ENCODE measurements around the gene RBM39. TPM values are rescaled to one million over a fixed set of nuclear protein-coding genes. Genes with fewer than 3 reads are reported as not detected.
"Not testable (repeated sequence)": the region's sequence is repeated elsewhere in the genome, so short reads cannot be mapped to it uniquely, and the experiment has no call there.

Gene RBM39
- polyA plus RNA-seq, 1 donor, result 282 TPM

GRCh38 chr20:35750611-35751010, 8.6 kb upstream of the RBM39 start:
- no peak for DNase-seq

GRCh38 chr20:35744492-35744841, 2.4 kb upstream of the RBM39 start:
- not testable (repeated sequence) for DNase-seq

- DNase-seq, result no peak
These were observed 1.8 kb upstream of the RBM39 start for GRCh38 chr20:35743693-35744491.

GRCh38 chr20:35742741-35743523, 872 bp upstream of the RBM39 start:
- no peak for DNase-seq

GRCh38 chr20:35739294-35740163, 2.5 kb downstream of the RBM39 start:
- DNase-seq, result no peak

GRCh38 chr20:35738410-35739179, 3.5 kb downstream of the RBM39 start:
- no peak for DNase-seq

- no peak for DNase-seq
These were observed 4.2 kb downstream of the RBM39 start for GRCh38 chr20:35737865-35738333.

- no peak for DNase-seq
These were observed 6.1 kb downstream of the RBM39 start for GRCh38 chr20:35735826-35736470.

- DNase-seq, result no peak
These were observed 7.0 kb downstream of the RBM39 start for GRCh38 chr20:35734777-35735649.

GRCh38 chr20:35734374-35734773, 7.7 kb downstream of the RBM39 start:
- no peak for DNase-seq

GRCh38 chr20:35732644-35732982, 9.4 kb downstream of the RBM39 start:
- no peak for DNase-seq

- DNase-seq, result no peak
These were observed 10.0 kb downstream of the RBM39 start for GRCh38 chr20:35731862-35732643.

GRCh38 chr20:35731469-35731788, 10.6 kb downstream of the RBM39 start:
- DNase-seq, result no peak

GRCh38 chr20:35730583-35731468, 11.2 kb downstream of the RBM39 start:
- DNase-seq, result no peak

- no peak for DNase-seq
These were observed 12.1 kb downstream of the RBM39 start for GRCh38 chr20:35729836-35730582.

- DNase-seq, result no peak
These were observed 12.7 kb downstream of the RBM39 start for GRCh38 chr20:35729283-35729807.

- DNase-seq, result no peak
These were observed 15.0 kb downstream of the RBM39 start for GRCh38 chr20:35726842-35727711.
